ENCODE measurements around the gene STAT6. TPM values are rescaled to one million over a fixed set of nuclear protein-coding genes. Genes with fewer than 3 reads are reported as not detected.
A peak's percentile ranks its signal among the peaks of the same experiment; 100 is the strongest.

The STAT6 gene
- total RNA-seq, 1 experiment from 2014 or later = 44.4 TPM

- Histone ChIP-seq H3K79me2 (ENCODE audit: insufficient read depth, low read length) (0 out of 2 replicates have a peak, but pooled peaks cover 3% of the 10 kb centered on the region), H4K91ac (ENCODE audit: insufficient read length, low read depth, low read length) (no peak overlapping the region), H2BK5ac (ENCODE audit: insufficient read length, low read length) (no peak overlapping the region), H4K5ac (ENCODE audit: insufficient read length, low read depth, low read length) (no peak overlapping the region), H3K9ac (ENCODE audit: extremely low read depth, insufficient read length, low read length) (no peak overlapping the region), H2BK20ac (ENCODE audit: low read depth, low read length, poor library complexity, severe bottlenecking) (no peak overlapping the region), H4K20me1 (ENCODE audit: control insufficient read depth, insufficient read depth, insufficient read length) (no peaks in the 10 kb centered on the region), H2AFZ (ENCODE audit: low read length) (no peak overlapping the region), H3K56ac (ENCODE audit: insufficient read length, low read depth, low read length) (no peak overlapping the region), H3K18ac (ENCODE audit: insufficient read length, low read depth, low read length) (no peak overlapping the region), H4K8ac (replicated peaks; ENCODE audit: insufficient read length, low read depth, low read length) (no peak overlapping the region), H2AK5ac (ENCODE audit: insufficient read length, low read length) (no peak overlapping the region), H3K79me1 (ENCODE audit: insufficient read depth, low read depth, low read length, poor library complexity, severe bottlenecking) (peaks cover 5% of the 10 kb centered on the region), H3K23ac (ENCODE audit: insufficient read length, low read depth, low read length) (no peak overlapping the region), H2BK15ac (ENCODE audit: low read depth, low read length) (no peak overlapping the region), H3K4ac (ENCODE audit: low read depth, low read length) (no peak overlapping the region), H3K27ac (ENCODE audit: insufficient read length, low read depth, low read length) (no peak overlapping the region), H3K14ac (ENCODE audit: insufficient read depth, low read length) (no peak overlapping the region), H3K23me2 (ENCODE audit: insufficient read length, low read depth, low read length, poor library complexity, severe bottlenecking) (no peaks in the 10 kb centered on the region), H3K4me1 (ENCODE audit: insufficient read depth, low read length) (peaks cover 4% of the 10 kb centered on the region), H3T11ph (ENCODE audit: low read length) (no peak overlapping the region), H2BK120ac (ENCODE audit: low read depth, low read length, poor library complexity, severe bottlenecking) (no peak overlapping the region), H2BK12ac (ENCODE audit: insufficient read length, low read depth, low read length) (no peak overlapping the region), H3K27me3 (ENCODE audit: insufficient read depth, low read length) (no peaks in the 10 kb centered on the region), H3K4me2 (ENCODE audit: insufficient read depth, insufficient read length, low read length) (no peak overlapping the region), H3K9me3 (ENCODE audit: control insufficient read depth, low read depth, low read length) (no peaks in the 10 kb centered on the region)
- H3K4me1 Mint-ChIP-seq = peaks cover 30 to 35% of the 10 kb centered on the region in 2 experiments
- TF ChIP-seq CTCF (conservative IDR thresholded peaks at IDR 0.05) = no peak
- no peaks in the 10 kb centered on the region for H3K27me3 Mint-ChIP-seq (ENCODE audit: low read depth)
- H3K36me3 Mint-ChIP-seq (ENCODE audit: insufficient read depth in 1 of 3, low read depth in 3 of 3) = peaks cover 20 to 60% (median 55%) of the 10 kb centered on the region in 3 experiments; a peak in 6 of 7 replicates
- H3K9me3 Mint-ChIP-seq = no peaks in the 10 kb centered on the region
- peak overlapping the region in 1 of 3 experiments; percentile 70; a peak in 2 of 7 replicates for H3K27ac Mint-ChIP-seq
- no peak overlapping the region for H3K4me3 Mint-ChIP-seq
- no CpG with 5 or more reads among the region's 13 CpGs for WGBS (ENCODE audit: extremely low coverage, insufficient read length, low lambda C conversion rate)
- DNase-seq = no peak
Observed at GRCh38 chr12:57138526-57139272, 27.5 kb upstream of the STAT6 start.
